Measurements from ENCODE around the gene CAPN10.

The CAPN10 gene

DNA sequence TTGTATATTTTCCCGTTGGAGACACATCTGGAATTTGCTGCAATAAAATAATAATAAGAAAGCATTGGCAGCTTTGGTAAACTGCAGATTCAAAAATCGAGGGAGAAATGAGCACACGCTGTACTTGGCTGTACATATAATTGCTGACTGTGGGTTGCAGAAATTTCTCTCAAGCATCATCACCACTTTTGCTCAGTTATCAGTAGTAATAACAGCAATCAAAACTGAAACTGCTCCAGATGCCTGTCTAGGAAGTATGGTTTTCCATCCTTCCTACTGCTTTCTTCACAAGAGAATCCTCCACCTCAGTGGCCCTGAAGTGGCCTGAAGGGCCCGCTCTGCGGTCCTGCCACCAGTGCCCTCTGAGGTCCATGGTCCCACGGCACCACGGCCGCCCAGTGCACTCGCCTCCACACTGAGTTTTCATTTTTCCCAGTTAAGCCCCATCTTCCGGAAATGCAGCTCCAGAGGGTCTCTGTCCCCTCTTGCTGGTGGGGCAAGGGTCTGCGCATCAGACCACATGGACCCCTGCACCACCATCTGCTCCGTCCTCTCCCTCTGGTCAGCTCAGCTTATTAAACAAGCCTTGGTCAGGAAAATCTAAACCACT lies 22.5 kb upstream of the CAPN10 start:
- Histone ChIP-seq H3K27me3 (replicated peaks; ENCODE audit: control insufficient read depth, insufficient read depth, low read length, poor library complexity, severe bottlenecking) (no peaks in the 10 kb centered on the region), H3K4me1 (ENCODE audit: control insufficient read depth, insufficient read depth, low read length, poor library complexity, severe bottlenecking) (peaks cover 78% of the 10 kb centered on the region), H3K9me3 (ENCODE audit: control insufficient read depth, low read length) (no peaks in the 10 kb centered on the region), H3K36me3 (ENCODE audit: control insufficient read depth, insufficient read depth, low read length) (no peaks in the 10 kb centered on the region), H3K4me3 (ENCODE audit: insufficient read depth, low read depth, low read length, poor library complexity, severe bottlenecking) (no peak overlapping the region), H3K27ac (ENCODE audit: insufficient read depth, low read length, poor library complexity, severe bottlenecking) (peak overlapping the region; percentile 95)
- DNase-seq = no peak

DNA sequence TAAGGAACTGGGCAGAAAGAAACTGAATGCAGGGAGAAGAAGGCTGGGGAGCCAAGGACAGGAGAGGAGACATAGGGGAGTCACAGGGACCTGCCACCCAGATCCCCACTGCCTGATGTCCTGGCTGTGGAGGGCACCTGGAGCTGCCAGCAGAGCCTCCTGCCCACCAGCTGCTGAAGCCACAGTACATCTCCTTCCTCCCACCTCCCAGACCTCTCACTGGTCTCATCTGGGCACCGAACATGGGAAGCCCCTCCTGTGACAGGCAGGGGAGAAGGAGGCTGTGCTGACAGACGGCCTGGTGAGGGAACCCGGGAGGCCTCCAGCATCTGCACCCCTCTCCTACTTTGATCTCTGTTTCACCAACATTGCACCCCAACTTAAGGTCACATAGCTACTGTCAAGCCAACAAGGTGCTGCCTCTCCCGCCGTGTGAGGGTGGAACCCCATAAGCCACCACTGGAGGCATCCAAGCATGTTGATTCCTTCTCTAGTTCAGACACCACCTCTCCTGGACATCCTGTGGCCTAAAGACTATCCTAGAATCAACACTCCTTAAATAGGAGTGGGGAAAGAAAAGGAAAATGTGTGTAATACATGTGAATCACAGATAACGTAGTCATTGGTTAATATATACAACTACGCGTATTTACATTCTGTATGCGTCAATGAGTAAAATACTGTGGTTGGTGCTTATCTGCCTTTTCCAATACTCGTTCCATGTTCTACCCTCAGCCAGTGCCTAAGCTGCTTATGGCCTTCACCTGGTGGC lies 21.8 kb upstream of the CAPN10 start:
- DNase-seq = no peak
- H3K4me1 ChIP-seq (ENCODE audit: control insufficient read depth, insufficient read depth, low read length, poor library complexity, severe bottlenecking) = peaks cover 78% of the 10 kb centered on the region
- no peaks in the 10 kb centered on the region for H3K9me3 ChIP-seq (ENCODE audit: control insufficient read depth, low read length)
- peak overlapping the region; percentile 95 for H3K27ac ChIP-seq (ENCODE audit: insufficient read depth, low read length, poor library complexity, severe bottlenecking)
- H3K27me3 ChIP-seq (replicated peaks; ENCODE audit: control insufficient read depth, insufficient read depth, low read length, poor library complexity, severe bottlenecking) = no peaks in the 10 kb centered on the region
- peak overlapping the region; percentile 51 for H3K4me3 ChIP-seq (ENCODE audit: insufficient read depth, low read depth, low read length, poor library complexity, severe bottlenecking)
- H3K36me3 ChIP-seq (ENCODE audit: control insufficient read depth, insufficient read depth, low read length) = no peaks in the 10 kb centered on the region

DNA sequence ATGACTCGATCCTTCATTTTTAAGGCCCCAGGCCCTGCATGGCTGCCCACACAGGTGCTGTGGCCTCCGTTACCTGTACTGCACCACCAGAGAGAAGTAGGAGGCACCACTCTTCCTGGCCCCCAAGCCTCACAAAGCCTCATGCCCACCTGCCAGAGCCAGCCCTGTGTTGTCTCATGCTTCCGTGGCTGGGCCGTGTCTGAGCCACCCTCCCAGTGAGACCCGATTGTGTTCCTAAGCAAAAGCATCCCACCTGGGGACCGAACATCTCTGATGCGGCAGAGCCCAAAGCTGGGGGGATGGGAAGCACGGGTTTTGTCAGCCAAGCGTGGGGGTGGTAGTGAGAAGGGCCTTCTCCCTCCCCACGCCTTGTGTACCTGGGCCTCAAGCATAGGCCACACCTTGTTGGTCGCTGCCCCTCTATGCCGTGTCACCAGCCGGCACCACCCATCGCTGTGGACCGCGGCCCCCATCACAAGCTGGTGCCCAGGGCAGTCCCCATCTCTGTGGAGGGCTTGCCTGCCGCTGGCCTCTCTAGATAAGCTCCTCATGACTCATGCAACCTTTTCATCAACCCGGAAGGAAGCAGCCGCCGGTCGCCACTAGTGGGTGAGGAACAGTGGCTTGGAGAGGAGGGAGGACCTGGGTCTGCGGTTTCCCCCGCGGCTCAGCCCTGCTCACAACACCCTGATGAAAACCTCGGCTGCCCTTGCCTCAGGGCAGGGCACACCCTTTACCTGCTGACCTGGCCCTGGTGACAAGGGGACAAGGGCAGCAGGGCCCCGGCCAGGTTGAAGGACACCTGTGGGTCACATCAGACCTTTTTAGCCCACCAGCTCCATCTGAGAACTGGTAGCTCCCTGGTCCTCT lies 21.0 kb upstream of the CAPN10 start:
- peak; percentile 90 to 95 (median 92) for DNase-seq
- no peaks in the 10 kb centered on the region for H3K9me3 ChIP-seq (ENCODE audit: control insufficient read depth, low read length)
- no peaks in the 10 kb centered on the region for H3K27me3 ChIP-seq (replicated peaks; ENCODE audit: control insufficient read depth, insufficient read depth, low read length, poor library complexity, severe bottlenecking)
- peaks cover 81% of the 10 kb centered on the region for H3K4me1 ChIP-seq (ENCODE audit: control insufficient read depth, insufficient read depth, low read length, poor library complexity, severe bottlenecking)
- peak overlapping the region; percentile 95 for H3K27ac ChIP-seq (ENCODE audit: insufficient read depth, low read length, poor library complexity, severe bottlenecking)
- no peaks in the 10 kb centered on the region for H3K36me3 ChIP-seq (ENCODE audit: control insufficient read depth, insufficient read depth, low read length)
- H3K4me3 ChIP-seq (ENCODE audit: insufficient read depth, low read depth, low read length, poor library complexity, severe bottlenecking) = peak overlapping the region; percentile 51

DNA sequence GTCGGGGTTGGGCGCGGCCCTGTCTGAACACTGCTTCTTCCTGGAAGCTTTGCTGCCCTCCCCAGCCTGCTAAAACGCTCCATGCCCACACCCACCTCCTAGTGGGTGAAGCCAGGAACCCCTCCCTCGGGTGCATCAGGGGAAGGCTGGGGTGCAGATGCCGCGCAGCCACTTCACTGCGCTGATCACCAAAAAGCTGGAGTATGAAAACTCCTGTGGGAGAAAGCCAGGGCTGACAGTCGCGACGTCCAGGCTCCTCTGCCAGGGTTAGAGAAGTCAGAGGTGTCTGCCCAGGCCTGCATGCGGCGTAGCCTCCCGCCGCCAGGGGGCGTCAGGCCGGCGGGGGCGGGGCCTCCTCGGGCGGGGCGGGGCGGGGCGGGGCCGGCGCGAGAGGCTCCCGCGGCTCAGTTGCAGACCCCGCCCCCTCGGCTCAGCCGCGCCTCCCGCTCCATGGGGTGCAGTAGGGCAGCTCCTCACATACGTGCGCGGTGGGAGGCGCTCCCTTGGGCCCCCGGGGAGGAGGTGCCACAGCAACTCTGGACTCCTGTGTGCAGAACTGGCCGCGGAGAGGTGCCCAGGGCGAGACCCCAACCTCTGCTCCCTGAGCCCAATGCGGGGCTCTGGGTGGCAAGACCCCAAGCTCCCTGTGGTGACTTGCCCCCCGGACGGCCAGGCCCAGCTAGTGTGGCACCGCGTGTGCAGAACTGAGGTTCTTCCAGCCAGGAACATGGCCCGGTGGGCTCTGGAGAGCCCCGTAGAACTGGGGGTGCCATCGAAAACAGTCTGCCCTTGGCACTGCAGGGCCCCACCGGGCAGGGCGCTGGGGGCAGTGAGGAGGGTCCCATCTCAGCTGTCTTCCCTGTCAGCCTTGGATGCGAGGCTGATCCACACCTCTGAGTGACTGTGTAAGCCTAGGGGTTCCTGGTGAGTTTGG lies 20.1 kb upstream of the CAPN10 start:
- Histone ChIP-seq H3K9me3 (ENCODE audit: control insufficient read depth, low read length) (no peaks in the 10 kb centered on the region), H3K4me1 (ENCODE audit: control insufficient read depth, insufficient read depth, low read length, poor library complexity, severe bottlenecking) (peaks cover 85% of the 10 kb centered on the region)

DNA sequence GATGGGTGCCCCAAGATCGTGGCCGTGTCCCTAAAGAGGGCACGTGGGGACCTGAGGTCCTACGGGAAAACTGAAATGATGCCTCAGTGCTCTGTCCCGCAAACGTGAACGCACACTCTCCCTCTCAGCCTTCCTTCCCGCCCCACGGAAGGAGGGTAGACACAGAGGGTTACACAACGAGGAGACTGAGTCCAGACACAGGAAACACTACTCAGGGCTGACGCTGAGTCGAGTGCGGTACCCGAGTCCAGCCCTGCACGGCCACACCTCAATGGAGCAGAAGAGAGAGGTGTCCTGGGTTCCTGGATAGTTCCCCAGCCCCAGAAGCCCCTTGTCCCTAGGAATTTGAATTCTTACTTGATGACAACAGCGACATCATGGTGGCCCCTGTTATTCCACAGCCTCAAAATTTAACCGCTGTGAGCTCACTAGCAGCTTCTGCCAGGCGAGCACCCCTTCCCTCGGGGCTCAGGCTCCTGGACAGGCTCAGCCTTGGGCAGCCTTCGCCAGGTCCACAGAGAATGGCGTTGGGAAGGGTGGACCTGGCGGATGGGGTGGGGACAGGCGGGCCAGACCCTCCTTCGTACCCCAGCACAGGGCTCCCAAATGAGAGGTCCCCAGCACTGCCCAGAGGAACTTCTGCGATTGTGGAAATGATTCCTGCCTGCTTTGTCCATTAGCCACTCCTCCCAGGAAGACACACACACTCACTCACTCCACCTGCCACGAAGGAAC lies 19.2 kb upstream of the CAPN10 start:
- DNase-seq = peak; percentile 43 to 49 (median 45)
- H3K27me3 ChIP-seq (replicated peaks; ENCODE audit: control insufficient read depth, insufficient read depth, low read length, poor library complexity, severe bottlenecking) = no peaks in the 10 kb centered on the region
- H3K27ac ChIP-seq (ENCODE audit: insufficient read depth, low read length, poor library complexity, severe bottlenecking) = peak overlapping the region; percentile 95
- H3K9me3 ChIP-seq (ENCODE audit: control insufficient read depth, low read length) = no peaks in the 10 kb centered on the region
- H3K4me3 ChIP-seq (ENCODE audit: insufficient read depth, low read depth, low read length, poor library complexity, severe bottlenecking) = peak overlapping the region; percentile 63
- peaks cover 10% of the 10 kb centered on the region for H3K36me3 ChIP-seq (ENCODE audit: control insufficient read depth, insufficient read depth, low read length)
- peaks cover 81% of the 10 kb centered on the region for H3K4me1 ChIP-seq (ENCODE audit: control insufficient read depth, insufficient read depth, low read length, poor library complexity, severe bottlenecking)

More for the DNA sequence above, 20.1 kb upstream of the CAPN10 start:
- DNase-seq = peak; percentile 90 to 93 (median 92)
- peak overlapping the region; percentile 63 for H3K4me3 ChIP-seq (ENCODE audit: insufficient read depth, low read depth, low read length, poor library complexity, severe bottlenecking)
- H3K27me3 ChIP-seq (replicated peaks; ENCODE audit: control insufficient read depth, insufficient read depth, low read length, poor library complexity, severe bottlenecking) = no peaks in the 10 kb centered on the region
- peak overlapping the region; percentile 95 for H3K27ac ChIP-seq (ENCODE audit: insufficient read depth, low read length, poor library complexity, severe bottlenecking)
- H3K36me3 ChIP-seq (ENCODE audit: control insufficient read depth, insufficient read depth, low read length) = peaks cover 3% of the 10 kb centered on the region

DNA sequence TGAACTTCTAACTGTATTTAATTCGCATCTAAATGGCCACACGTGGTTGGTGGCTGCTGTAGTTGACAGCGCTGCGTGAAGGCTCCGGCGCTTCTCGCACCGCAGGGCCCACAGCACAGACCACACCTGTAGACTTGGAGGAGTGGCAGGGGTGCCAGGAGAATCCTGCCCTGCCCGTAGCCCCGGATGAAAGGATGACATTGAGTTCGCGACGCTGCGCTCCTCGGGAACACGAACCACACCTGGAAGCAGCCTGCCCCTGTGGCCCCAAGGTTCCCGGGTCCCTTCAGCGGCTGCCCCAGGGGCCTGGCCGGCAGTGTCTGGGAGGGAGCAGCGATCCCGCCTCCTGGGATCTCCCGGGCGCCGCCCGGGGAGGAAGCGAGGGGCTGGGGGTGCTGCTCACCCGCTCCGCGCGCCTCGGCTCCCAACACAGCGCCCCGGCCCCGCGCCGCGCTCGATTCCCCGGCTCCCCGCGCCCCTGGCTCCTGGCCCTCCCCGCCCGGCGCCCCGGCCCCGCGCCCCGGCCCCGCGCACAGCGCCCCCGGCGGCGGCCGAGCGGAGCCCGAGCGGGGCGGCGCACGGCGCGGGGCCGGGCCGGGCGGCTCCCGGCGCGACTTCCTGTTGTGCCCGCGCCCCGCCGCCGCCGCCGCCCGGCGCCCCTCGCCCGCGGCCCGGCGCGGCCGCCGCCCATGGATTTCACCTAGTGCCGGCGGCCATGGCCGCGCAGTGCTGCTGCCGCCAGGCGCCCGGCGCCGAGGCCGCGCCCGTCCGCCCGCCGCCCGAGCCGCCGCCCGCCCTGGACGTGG lies 18.5 kb upstream of the CAPN10 start, which contains the start of gene RNPEPL1:
RNPEPL1 (plus strand) TSS at position 613 of the 806 bp plus-strand sequence; CDS start at position 716, 103 bp downstream.
- Histone ChIP-seq H3K36me3 (ENCODE audit: control insufficient read depth, insufficient read depth, low read length) (peaks cover 18% of the 10 kb centered on the region), H3K27ac (ENCODE audit: insufficient read depth, low read length, poor library complexity, severe bottlenecking) (peak within 1 kb of the TSS; percentile 95), H3K9me3 (ENCODE audit: control insufficient read depth, low read length) (no peaks in the 10 kb centered on the region), H3K4me3 (ENCODE audit: insufficient read depth, low read depth, low read length, poor library complexity, severe bottlenecking) (peak within 1 kb of the TSS; percentile 77), H3K4me1 (ENCODE audit: control insufficient read depth, insufficient read depth, low read length, poor library complexity, severe bottlenecking) (peaks cover 74% of the 10 kb centered on the region), H3K27me3 (replicated peaks; ENCODE audit: control insufficient read depth, insufficient read depth, low read length, poor library complexity, severe bottlenecking) (no peaks in the 10 kb centered on the region)
- peak; percentile 38 to 45 (median 42) for DNase-seq

DNA sequence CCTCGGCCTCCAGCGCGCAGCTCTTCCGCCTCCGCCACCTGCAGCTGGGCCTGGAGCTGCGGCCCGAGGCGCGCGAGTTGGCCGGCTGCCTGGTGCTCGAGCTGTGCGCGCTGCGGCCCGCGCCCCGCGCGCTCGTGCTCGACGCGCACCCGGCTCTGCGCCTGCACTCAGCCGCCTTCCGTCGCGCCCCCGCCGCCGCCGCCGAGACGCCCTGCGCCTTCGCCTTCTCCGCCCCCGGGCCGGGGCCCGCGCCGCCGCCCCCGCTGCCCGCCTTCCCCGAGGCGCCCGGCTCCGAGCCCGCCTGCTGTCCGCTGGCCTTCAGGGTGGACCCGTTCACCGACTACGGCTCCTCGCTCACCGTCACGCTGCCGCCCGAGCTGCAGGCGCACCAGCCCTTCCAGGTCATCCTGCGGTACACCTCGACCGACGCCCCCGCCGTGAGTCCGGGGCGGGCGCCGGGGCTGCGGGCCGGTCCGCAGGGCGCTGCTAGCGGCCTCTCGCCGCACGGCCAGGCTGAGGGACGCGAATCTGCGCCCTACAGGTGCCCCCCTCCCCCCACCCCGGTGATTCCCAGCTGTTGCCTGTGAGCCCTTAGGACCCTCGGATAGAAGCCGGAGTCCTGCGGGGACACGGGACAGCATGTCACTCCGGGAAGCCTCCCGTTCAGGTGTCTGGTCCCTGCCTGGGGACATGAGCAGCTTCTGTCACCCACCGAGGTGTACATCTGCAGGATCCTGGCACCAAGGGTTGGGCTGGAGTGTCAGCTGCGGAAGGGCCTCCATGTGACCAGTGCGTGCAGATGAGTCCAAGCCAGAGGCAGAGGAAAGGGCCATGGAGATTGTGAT lies 17.6 kb upstream of the CAPN10 start:
- peaks cover 66% of the 10 kb centered on the region for H3K4me1 ChIP-seq (ENCODE audit: control insufficient read depth, insufficient read depth, low read length, poor library complexity, severe bottlenecking)

DNA sequence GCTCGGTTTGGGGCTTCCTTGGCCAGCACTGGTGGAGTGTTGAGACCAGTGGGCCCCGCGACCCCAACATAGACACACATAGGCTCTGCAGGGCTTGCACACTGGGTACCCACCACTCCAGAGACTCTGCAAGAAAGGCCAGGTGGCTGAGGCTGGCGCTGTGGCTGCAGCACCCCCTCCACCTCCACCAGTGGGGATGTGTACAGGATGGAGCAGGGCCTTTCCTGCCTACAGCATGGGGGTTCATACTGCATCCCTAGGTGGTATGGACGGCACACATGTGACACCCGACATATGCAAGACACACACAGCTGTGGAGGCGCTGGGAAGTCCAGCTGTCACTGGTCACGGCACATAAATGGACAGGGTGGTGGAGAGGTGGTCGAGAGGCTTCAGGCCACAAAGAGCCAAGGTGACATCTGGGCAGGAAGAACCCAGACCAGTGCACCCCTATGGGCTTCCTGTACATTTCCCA lies 17.0 kb upstream of the CAPN10 start:
- no peaks in the 10 kb centered on the region for H3K9me3 ChIP-seq (ENCODE audit: control insufficient read depth, low read length)
- H3K27ac ChIP-seq (ENCODE audit: insufficient read depth, low read length, poor library complexity, severe bottlenecking) = peak overlapping the region; percentile 68
- DNase-seq = no peak
- peak overlapping the region; percentile 77 for H3K4me3 ChIP-seq (ENCODE audit: insufficient read depth, low read depth, low read length, poor library complexity, severe bottlenecking)
- peaks cover 60% of the 10 kb centered on the region for H3K4me1 ChIP-seq (ENCODE audit: control insufficient read depth, insufficient read depth, low read length, poor library complexity, severe bottlenecking)
- no peaks in the 10 kb centered on the region for H3K27me3 ChIP-seq (replicated peaks; ENCODE audit: control insufficient read depth, insufficient read depth, low read length, poor library complexity, severe bottlenecking)
- peaks cover 33% of the 10 kb centered on the region for H3K36me3 ChIP-seq (ENCODE audit: control insufficient read depth, insufficient read depth, low read length)

More for the DNA sequence above, 17.6 kb upstream of the CAPN10 start:
- H3K27me3 ChIP-seq (replicated peaks; ENCODE audit: control insufficient read depth, insufficient read depth, low read length, poor library complexity, severe bottlenecking) = no peaks in the 10 kb centered on the region
- H3K9me3 ChIP-seq (ENCODE audit: control insufficient read depth, low read length) = no peaks in the 10 kb centered on the region
- H3K4me3 ChIP-seq (ENCODE audit: insufficient read depth, low read depth, low read length, poor library complexity, severe bottlenecking) = peak overlapping the region; percentile 77
- peak; percentile 39 to 40 (median 39) for DNase-seq
- peak overlapping the region; percentile 68 for H3K27ac ChIP-seq (ENCODE audit: insufficient read depth, low read length, poor library complexity, severe bottlenecking)
- H3K36me3 ChIP-seq (ENCODE audit: control insufficient read depth, insufficient read depth, low read length) = peaks cover 26% of the 10 kb centered on the region
